Glomerular visceral epithelial cell (primary cell): Measurements from ENCODE around the gene BBS2.
A peak's percentile ranks its signal among the peaks of the same experiment; 100 is the strongest.

ENCODE experiments used
- DNase-seq: peaks from one replicate; pipeline ENCODE4 v3.0.0-alpha.2; 2016; ENCODE audit errors: extremely low spot score

Gene BBS2

DNA sequence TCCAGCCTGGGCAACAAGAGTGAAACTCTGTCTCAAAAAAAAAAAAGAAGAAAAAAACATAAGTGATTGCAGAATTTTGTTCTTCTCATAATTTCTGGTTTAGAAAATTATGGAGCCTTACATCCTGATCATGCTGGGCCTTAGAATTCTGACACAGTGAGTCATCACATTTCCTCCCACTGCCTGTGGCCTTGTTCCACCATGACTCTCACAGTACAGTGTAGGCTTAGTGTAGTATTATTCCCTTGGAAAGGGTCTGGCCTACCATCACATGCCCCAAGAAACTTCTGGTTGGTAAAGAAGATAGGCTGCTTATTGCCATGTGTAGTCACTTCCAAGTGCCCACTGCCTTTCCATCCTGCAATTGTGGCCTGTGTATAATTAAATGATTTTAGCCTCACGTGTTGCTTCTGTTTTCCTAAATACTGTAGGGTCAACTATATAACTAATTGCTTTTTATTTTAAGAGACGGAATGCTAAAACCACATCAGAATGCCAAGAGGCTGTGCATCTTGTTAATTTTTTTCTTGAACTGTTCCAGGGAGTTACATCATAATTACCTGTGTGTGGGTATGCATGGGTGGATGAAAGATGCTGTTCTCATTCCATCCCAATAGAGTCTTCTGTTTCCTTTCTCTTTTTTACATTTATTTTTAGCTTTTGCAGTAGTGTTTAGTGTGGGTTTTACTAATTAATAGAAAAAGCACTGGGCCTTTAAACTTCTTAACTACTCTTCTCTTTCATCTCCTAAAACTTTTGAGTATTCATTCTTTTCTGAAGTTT, 42.5 kb downstream of the BBS2 start:
- peak; percentile 56 for DNase-seq

DNA sequence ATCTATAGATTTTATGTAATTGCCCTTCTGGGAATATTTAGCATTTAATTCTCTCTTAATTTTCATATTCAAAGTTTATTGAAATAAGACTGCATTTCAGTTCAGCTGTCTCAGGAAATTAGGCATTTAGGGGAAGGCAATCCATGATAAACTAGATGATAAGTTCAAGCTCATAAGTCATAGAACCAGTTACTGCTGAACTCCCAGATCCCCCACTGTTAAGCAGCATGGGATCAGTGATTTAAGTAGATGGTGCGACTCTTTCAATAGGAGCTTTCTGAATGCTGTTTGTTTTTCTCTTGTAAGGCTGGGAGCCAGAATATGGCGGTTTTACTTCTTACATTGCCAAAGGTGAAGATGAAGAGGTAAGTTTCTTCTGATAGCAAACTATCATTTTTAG, 44.6 kb downstream of the BBS2 start:
- DNase-seq: no peak

DNA sequence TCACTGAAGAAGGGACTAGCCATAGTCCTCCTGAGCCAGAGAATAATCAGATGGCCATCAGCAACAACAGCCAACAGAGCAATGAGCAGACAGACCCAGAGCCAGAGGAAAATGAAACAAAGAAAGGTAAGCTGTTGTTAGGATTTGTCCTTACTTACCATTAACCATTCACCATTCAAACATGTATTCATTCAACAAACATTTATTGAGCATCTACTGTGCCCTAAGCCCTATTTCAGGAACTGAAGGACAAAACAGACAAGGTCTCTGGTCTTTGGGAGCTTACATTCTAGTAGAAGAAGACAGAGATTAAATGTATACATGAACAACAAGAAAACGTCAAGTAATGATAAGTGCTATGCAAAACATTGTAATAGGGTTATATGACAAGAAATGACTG, 49.2 kb downstream of the BBS2 start:
- no peak for DNase-seq

DNA sequence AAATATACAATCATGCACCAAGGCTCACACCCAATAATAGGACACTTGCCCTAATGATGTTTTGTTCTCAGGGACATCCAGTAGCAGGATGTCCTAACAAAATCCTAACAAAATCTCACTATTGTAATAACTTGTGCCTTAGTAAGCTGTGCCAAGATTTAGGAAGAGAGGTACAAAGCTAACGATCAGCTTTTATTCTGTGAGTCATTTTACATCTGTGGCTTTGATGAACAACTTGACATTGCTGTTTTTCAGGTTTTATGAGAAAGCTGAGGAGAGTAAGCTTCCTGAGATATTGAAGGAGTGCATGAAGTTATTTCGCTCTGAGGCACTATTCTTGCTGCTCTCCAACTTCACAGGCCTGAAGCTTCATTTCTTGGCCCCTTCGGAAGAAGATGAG, 49.6 kb downstream of the BBS2 start:
- no peak for DNase-seq

DNA sequence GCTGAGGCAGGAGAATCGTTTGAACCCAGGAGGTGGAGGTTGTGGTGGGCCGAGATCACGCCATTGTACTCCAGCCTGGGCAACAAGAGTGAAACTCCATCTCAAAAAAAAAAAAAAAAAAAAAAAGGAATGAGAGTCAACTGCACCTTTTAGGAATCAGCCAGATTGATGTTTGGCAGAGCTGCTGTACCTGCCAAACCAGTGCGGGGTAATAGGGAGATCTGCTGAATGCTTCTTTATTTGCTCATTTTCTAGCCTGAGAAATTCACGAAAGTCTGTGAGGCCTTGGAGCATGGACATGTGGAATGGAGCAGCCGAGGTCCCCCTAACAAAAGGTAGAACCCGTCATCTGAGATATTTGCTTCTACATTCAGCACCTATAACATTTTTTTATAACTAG, 50.1 kb downstream of the BBS2 start:
- no peak for DNase-seq

DNA sequence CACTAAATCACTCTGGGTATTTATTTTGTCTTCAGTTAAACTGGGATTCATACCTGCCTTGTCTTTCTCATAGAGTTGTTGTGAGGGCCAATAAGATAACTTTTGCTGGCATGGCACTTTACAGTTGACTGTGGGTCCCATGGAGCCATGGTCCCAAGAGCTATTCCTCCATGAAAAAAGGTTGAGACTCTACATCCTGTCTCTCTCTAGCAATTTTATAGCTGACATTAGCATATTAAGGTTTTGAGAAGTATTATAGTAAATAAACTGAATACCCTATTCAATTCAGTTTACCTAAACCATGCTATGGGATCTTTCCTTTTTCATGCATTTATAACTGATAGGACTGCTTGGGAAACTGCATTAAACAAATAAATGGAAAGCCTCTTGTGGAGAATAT, 51.0 kb downstream of the BBS2 start:
- DNase-seq: no peak

DNA sequence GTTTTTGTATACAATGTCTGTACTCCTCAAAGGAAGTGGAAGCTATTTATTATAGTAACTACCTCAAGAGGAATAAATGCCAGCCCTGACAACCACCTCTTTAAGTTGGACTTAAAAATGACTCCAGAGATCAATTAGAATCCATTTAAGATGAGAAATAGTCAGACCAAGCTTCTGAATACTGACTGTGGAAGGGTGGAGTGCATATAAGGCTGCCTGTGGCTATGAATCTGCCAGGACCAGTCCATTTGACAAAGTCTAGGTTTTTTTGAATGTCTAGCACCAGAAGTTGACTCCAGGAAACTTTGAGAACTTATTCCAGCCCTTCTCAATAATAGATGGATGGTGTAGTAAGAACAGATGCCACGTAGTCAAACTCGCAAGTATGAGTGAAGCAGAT, 53.5 kb downstream of the BBS2 start:
- no peak for DNase-seq

DNA sequence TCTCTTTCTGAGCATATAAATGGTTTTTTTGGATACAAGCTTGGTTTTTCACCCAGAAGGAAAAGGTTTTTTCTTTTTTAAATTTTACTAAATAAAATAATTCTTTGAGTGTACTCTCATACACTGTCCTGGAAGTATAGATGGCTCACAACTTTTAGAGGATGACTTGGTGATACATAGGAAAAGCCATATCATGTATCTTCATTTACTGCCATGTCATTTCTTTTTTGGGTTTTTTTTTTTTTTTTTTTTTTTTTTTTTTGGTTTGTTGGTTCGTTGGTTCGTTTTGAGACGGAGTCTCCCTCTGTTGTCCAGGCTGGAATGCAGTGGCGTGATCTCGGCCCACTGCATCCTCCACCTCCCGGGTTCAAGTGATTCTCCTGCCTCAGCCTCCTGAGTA, 56.7 kb downstream of the BBS2 start:
- no peak for DNase-seq

DNA sequence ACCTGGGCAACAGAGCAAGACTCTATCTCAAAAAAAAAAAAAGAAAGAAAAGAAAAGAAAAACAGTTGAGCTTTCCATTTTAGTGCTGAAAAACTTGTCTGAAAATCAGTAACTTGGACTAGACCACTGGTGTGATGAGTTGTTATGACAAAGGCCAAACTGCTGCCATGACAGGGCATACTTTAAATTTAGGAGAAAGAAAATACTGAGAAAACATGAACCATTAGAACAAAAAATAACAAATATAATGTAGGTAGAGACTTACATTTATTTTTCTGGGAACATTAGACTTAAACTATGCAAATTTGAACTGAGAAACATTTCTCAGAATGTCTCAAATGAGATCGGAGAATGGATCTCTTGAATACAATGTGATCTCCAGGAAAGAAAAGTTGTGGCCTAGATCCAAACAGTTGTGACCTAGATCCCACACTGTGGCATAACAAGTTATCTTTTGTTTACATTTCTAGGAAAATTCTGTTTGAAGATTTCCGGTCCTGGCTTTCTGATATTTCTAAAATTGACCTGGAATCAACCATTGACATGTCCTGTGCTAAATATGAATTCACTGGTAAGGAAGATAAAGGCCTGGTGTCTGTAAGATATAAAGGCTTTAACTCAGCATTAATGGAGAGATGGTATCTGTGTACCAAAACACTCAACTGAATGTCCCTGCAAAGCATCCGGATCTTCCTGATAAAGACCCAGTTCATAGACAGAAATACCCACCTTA, 57.6 kb downstream of the BBS2 start:
- DNase-seq: no peak

DNA sequence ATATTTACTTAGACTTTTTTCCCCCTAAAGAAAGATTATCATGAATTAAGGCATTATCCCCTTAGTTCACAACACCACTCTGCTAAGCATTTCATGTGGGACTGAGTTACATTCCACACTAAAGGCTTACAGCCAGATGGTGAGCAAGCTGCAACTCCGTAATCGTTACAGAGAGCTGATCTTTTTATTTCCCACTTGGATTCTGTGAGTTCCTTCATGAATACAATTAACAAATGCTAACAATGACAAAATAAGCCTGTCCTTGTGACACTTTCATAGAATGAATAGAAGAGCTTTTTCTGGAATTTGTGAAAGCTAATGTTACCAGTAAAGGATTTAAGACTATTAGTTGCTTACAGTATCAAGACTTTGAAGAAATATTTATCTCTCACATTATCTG, 59.7 kb downstream of the BBS2 start:
- DNase-seq: no peak

DNA sequence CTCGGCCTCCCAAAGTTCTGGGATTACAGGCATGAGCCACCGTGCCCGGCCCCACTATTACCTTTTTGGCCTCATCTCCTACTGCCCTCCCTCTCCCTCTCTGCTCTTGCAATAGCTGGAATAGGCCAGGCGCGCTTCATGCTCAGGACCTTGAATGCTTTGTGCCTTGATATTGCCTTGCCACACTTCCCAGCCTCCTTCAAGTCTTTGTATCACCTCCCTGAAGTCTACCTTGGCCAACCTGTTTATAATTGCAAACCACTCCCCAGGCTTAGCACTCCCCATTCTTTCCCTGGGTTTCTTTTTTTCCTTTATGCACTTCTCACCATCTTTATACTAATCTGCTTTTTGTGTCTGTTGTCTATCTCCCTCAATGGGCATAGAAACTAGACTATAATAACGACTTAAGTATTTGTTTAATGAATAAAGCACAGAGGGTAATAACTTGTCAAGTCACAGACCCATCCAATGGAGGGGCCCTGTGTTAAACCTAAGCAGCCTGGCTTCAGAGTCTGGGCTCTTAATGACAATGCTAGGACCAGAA, 61.8 kb downstream of the BBS2 start:
- DNase-seq: no peak

DNA sequence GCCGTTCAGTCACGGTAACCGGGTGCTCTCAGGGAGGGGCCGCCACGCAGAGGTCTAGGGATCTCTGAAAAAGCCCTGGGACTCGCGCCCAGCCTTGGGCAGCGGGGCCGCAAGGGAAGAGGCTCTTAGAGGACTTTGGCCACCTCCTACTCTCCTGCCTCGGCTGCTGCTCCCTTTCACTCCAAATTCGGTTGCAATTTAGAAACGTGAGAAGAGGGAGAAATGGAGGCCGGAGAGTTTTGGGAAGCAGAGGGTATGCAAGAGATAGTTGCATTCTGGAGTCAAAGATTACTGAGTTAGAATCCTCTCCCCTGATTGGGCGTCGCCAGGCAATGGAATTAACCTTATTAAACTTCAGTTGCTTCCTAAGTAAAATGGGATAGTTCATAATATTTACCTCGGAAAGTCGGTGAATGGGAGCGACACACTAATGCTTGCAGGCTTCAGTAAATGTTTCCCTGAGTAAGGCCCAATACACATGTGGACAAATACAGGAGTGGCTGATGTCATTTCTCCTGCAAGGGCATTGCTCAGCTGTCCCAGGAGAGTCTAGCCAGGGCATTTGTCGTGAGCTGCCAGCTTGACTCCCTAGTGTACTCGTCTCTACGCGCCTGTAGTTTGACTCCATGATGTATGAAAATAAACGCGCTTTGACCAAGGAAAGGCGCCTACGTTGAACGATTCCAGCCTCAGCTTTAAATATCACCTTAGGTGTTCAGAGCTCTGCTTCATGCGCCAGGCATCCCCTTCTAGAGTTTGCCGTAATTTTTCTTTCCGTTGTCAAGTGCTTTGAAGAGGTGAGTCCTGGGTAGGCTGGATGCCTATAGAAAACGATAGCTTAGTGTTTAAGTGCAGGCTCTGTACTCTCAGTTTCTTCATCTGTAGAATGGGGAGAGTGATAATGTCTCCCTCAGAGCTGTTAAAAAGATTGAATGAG, 67.8 kb downstream of the BBS2 start:
- peak; percentile 16 for DNase-seq

DNA sequence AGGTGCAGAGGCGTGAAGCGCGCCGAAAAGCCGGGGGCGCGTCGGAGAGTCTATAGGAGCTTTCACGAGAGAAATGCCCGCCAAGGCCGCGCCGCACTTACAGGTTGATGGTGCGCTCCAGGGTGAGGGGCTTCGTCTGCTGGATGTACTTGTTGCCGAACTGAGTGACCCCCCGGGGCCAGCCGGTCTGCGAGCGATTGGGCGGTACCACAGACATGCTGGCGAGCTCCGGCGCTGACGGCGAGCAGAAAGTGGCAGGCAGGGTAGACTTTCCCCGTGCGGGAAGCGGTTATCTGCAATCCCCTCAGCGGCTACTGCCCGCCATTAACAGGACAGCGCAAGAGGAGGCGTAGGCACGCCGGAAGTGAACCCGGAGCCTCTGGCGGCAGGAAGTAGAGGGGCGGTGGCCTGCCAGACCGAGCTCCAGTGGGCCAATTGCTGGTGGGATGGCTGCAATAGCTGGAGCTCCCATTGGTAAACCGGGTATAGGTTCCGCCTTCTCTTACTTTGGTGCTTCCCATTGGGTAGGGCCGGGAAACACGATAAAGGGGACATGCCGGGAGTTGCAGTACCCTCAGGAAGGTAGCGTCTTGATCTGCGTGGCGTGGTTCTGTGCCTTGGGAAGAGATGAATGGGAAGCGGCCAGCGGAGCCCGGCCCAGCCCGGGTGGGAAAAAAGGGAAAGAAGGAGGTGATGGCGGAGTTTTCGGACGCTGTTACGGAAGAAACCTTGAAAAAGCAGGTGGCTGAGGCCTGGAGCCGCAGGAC, 68.7 kb downstream of the BBS2 start, which contains the start of the genes NUDT21 and OGFOD1:
Gene NUDT21 (minus strand): TSS at position 347 of the 767 bp plus-strand sequence. CDS start 130 bp downstream, at position 217.
Gene OGFOD1 (plus strand): TSS at position 569 of the 767 bp plus-strand sequence. CDS start 59 bp downstream, at position 628.
- DNase-seq: peak; percentile 96

DNA sequence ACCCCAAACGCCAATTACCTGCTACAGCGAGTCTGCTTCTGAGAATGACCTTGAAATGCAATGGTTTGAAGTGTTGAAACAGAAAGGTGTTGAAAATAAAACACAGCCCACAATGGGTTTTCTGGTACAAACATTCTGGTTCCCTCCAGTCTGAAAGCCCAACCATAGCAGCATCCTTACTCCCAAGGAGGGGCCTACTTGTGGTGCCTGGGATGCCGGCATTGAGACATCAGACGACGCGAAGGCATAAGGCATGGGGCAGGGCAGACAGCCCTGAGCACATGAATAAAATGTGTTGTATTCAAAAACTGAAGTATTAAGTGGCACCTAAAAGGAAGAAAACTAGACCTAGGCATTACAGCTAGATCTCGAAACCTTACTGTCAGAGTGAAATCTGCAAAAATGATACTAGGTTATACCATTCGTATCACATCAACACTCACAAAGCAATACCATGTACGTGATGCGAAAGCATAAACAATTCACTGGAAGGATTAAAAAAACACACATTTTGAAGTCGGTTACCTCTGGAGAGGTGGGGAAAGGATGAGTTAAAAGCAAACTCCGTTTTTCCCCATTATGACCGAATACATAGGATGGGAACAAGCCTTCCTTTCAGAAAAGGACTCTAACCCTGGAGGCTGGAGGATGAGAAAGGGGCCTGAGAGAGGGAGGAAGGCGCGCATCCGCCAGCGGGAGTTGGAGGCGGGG, 69.4 kb downstream of the BBS2 start:
- DNase-seq: no peak

DNA sequence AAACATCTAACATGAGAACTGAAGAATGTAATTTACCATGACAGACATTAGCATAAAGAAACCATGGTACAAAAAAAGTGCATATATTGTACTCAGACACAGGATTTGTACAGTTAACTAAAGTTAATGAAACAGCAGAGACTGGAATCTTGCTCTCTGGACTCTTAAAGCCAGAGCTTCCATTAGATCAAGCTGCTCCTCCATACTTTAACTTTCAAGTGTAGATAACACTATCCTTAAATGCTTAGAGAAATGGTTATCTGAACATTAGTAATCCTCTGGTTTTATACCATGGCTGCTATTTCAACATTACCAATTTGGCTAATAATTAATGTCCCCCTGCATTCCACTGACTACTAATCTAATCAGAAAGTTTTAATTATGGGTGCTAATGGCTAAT, 71.8 kb downstream of the BBS2 start:
- no peak for DNase-seq

DNA sequence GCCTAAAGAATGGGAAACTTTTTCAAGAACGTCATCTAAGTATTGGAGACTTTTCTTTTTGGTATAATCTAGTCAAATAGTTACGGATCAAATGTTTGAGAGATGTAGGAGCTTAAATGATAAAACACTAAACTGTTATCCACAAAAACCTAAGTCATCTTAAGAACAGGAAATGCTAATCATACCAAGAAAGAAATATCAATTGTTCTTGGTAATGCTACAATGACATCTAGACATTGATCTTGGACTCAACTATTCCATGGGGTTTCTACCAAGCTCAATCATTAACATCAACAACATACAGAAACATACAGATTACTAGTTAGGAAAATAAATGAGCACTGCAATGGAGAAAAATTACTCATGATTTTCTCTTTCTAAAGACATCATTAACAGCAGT, 72.5 kb downstream of the BBS2 start:
- no peak for DNase-seq

DNA sequence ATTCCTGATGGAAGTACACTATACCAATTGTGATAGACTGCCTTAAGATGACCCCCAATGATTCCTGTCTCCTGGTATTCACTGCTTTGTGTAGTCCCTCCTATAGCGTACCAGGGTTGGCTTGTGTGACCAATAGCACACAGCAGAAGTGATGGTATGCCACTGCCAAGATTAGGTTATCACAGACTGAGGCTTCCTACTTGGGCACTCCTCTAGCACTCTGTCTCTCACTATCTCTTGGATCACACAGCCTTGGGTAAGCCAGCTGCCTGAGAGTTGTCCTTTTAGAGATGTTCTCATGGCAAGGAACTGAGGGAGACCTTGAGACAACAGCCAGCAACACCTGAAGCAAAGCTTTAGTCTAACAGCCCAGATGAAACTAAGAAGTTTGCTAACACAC, 81.8 kb downstream of the BBS2 start:
- DNase-seq: no peak

DNA sequence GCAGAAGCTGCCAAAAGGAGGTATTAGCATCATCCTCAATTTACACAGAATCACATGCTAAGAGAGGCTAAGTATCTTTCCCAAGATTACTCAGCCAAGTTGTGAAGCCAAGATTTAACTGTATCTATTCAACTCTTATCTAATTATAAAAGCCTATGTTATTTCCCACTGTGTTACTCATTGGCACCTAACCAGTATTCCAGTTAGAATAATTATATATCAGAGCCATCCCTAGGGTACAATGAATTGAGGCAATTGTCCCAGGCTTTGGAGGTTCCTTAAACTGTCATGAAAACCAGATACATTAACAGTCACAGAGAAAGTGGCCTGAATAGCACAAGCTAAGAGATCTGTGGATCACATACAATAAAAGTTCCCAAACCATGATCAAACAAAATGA, 83.6 kb downstream of the BBS2 start:
- DNase-seq: no peak
